CD4-positive, alpha-beta T cell treated with Interleukin-6 at 100 ng/mL for 8 hours (primary cell): ENCODE results near the gene PALM3.

Source experiments
- DNase-seq: peaks from one replicate; pipeline ENCODE4 v3.0.0-alpha.2; 2020; ENCODE audit warnings: mixed read lengths, low spot score

The PALM3 gene, protein sequence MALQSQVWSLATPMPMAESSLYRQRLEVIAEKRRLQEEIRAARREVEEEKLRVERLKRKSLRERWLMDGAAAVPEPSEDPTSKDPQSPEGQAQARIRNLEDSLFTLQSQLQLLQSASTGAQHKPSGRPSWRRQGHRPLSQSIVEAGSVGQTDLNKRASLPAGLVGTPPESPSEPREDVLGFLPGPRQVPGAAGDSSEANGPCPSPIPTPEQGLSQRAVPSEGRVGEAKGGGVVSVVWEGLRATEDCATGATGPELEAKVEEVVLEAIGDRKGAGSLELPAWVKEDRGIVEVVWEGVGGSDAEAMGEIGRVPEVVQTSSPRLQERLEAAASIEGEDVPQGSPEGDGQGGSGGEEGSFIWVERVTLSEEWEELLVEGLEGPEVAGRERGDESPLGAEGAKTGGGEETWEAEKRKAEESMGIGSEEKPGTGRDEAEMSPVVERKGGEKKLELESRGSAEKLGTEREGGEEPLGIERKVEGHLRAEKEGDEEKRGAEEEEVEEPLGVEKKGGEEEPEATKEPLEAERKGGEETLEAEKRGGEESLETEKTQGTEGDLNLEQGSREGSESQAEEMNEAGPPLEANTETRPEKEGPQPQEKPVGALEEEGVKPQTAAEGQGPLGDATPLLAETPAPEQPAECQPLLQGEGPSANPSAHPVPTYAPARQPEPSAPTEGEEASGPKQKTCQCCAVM

DNA sequence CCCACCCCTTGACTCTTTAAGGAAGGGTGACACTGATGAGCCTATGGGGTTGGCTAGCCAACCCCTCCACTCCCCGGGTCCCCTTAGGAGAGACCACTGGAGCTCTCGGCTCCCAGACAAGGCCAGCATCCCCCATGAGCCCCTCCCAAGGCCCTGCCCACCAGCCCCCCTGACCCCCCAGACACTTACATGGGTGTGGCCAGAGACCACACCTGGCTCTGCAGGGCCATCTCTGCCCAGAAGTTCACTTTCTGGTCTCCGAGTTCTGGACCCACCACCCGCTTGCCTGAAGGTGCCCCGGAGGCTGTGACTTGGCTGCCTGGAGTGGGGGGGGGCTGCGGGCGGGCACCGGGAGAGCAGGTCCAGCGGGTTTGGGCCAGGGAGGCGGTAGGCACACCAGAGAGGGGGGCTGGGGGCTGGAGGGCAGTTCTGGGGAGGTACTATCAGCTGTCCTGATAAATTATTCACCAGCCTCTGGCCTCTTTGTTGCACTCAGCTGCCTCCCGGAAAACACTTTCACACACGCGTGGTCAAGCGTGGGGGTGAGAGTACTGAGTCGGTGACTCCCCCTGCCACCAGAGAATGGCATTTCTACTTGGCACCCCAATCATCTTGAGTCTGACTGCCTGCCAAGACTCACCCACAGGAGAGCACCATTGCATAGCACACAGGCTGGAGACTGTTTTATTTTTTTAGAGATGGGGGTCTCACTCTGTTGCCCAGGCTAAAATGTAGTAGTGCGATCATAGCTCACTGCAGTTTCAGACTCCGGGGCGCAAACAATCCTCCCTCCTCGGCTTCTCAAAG, at the start of gene PALM3:
TSS of gene PALM3 (minus strand) at position 326 of the 807 bp plus-strand sequence. CDS start at position 230, 96 bp downstream.
- no peak for DNase-seq

GRCh38 chr19:14111486-14111885, 49.6 kb upstream of the PALM3 start:
- DNase-seq, result no peak

DNA sequence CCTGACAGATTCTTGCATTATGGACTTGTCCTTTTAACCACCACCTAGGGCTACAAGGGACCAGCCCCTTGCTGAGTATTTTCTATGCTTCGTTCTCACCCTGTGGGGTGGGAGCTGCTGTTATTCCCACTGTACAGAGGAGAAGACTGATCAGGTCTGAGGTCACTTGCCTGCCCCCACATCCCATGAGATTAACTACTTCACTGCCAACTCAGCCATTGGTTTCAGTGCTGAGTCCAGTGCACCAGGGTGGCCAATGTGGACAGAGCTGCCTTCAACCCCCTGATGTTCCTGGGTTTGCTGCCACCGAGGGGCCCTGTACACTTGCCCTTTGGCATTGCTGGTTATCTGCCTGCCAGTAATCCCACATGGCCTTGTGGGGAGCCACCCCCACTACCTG, 48.8 kb upstream of the PALM3 start:
- no peak for DNase-seq

- DNase-seq, result no peak
Measured at GRCh38 chr19:14107581-14108461, 45.9 kb upstream of the PALM3 start.

- no peak for DNase-seq
Measured at GRCh38 chr19:14106840-14107239, 45.0 kb upstream of the PALM3 start.

- DNase-seq, result no peak
Measured at GRCh38 chr19:14105680-14106079, 43.8 kb upstream of the PALM3 start.

DNA sequence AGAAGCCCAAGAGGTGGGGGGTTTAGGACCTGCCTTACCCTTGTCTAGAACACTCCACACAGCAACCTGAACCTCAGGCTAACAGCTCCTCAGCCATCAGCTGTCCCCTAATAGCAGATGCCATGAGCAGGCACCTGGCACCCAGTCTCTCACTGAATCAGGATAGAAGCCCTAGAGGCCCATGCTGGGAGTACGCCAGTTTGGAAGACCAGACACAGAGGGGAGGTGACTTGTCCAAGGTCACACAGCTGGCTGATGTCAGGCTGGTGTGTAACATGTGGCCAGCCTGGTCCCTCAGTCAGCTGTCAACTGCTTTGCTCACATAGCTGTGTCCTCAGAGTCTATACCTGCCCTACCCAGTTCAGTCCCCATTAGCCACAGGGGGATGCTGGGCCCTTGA, 41.4 kb upstream of the PALM3 start:
- DNase-seq, result no peak

DNA sequence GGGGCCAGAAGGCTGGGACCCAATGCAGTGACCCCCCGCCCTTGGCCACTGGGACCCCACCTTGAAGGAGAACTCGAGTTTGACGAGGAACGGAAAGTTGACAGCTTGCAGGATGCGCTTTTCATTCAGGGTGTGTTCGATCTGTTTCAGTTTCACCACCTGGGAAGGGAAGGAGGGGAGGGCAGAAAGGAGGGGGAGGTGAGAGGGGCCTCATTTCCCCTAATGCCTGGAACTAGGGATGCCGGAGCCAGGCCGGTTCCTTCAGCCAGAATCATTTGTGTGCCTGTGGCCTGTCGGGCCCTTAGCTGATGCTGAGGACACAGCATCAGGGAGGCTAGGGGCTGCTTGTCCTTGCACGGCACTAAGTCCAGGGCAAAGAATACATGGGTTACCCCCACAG, 40.9 kb upstream of the PALM3 start:
- no peak for DNase-seq

DNA sequence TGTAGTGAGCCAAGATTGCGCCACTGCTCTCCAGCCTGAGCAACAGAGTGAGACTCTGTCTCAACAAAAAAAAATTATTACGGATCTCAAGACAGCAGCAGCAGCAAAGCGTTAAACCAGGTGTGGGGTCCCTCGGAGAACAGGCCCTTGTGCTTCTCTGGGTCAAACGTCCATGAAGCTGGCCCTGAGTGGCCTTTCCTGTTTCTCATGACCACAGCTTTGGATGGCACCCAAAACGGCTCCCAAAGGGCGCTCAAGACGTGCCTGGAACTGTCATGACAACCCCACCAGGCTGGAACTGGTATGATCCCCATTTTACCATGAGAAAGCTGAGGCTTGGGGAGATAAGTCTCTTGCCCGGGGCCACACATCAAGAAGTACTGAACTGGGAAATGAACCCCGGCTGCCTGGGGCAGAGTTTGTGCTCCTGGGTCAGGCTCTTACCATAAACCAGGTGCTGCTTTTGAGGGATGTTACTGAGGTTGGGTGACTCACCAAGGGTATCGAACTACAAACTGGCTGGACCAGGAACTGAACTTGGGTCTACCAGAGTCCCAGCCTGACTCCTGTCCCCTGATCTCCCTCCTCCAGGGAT, 40.3 kb upstream of the PALM3 start:
- no peak for DNase-seq

DNA sequence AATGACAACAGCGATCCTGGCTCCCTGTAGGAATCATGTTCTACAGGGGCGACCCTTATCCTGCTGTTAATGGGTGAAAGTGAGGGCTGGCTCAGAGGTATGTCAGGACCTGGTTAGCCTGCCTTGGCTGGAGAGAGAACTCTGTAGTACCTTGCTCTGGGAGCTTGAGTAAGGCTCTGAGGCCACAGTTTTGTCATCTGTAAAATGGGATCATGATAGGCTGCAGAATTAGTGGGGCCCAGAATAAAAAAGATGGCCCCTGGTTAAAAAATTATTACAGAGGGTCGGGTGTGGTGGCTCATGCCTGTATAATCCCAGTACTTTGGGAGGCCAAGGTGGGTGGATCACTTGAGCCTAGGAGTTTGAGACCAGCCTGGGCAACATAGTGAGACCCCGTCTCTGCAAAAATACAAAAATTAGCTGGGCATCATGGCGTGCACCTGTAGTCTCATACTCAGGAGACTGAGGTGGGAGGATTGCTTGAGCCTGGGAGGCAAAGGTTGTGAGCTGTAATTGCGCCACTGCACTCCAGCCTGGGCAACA, 39.2 kb upstream of the PALM3 start:
- DNase-seq, result no peak

- no peak for DNase-seq
Measured at GRCh38 chr19:14097532-14098151, 35.8 kb upstream of the PALM3 start.

GRCh38 chr19:14096272-14096992, 34.6 kb upstream of the PALM3 start:
- DNase-seq, result no peak

- no peak for DNase-seq
Measured at GRCh38 chr19:14094854-14095253, 33.0 kb upstream of the PALM3 start.

DNA sequence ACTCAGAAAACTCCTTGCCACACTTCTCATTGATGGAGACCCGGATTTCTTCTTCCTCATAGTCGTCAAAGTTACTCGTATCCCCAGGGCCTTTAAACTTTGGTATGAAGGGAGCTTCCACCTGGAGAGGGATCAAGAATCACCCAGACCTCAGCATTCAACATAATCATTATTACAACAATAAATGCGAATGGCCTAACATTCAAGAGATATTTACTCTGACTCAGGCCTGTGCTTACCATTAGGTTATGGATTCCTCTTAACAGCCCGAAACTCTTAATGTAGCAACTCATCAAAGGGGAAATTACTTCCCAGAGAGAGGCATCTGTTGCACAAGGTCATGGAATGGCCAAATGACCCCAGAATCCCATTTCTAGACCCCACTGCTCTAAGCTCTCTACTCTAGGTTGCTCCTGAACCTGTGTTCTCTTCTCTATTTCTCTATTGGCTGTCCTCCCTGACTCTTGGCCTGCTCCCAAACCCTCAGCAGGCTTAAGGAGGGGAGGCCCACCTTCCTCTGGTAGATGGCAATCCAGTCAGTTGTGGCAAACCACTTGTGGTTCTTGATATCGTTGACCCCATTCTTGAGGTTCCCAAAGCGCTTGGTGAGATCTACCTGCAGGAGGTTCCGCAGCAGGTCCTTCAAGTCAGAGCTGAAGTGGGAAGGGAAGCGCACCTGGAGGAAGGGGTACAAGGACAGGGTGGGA, 31.4 kb upstream of the PALM3 start:
- DNase-seq, result no peak

GRCh38 chr19:14091813-14092462, 30.1 kb upstream of the PALM3 start:
- peak; percentile 44 for DNase-seq

DNA sequence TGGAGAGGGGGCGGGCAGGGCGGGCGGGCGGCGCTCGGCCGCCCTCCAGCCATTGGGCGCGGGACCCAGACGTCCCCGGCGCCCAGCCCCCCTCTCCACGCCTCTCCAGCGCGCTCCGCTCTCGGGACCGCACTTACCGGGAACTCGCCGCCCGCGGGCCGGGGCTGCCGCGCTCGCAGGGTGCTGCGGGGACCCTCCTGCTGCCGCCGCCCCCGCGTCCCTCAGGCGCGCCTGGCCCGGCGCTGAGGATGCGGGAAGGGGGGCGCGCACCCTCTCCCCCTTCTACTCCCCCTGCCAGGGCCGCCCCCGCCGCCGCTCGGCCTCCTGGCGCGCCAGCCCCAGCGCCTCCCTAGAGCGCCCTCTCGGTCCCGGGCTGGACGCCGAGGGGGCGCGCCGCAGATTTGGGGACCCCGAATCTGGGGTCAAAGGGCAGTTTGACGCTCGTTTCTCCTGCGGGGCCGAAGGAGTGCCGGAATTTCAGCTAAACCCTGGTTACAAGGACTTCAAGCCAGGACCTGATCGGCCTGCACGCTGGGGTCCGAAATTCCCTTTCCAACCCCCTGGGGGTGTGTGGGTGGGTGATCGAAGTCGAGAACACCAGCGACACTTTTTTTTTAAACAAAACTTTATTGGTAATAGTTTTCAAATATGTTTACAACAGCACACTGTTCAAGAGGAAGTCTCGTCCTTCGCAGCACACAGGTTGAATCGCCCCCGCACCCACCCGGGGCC, 29.4 kb upstream of the PALM3 start:
- peak; percentile 41 for DNase-seq

- DNase-seq, result peak; percentile 92
Measured at GRCh38 chr19:14090509-14091080, 28.7 kb upstream of the PALM3 start, which contains the start of gene SAMD1. Gene SAMD1 (minus strand): TSS chr19:14090751.
